ENCODE results near the gene USP54.

Gene USP54

GRCh38 chr10:73551515-73551914 lies 39.6 kb downstream of the USP54 start:
- DNase-seq (ENCODE audit: low read depth) = no peak
- no peak overlapping the region for H3K4me3 ChIP-seq (ENCODE audit: low read depth, low read length)

DNA sequence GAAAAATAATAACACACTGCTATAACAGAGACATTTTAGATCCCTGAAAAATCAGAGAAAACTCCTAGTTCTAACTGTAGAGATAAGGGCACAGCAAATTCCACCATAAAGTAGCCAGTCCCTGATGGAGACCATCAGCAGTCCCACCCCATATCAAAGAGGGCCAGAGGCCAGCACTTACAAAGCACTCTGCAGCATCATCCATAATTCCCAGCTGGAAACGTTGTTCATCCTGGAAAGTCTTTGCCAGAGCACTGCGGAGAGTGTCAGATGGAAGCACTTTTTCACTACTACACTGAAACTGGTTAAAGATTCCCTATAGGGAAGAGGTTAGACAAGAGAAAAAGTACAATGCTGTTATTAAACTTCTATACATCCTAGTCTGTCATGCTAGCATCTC lies 45.8 kb downstream of the USP54 start:
- H3K4me3 ChIP-seq (ENCODE audit: low read depth, low read length) = no peak overlapping the region
- DNase-seq (ENCODE audit: low read depth) = no peak

DNA sequence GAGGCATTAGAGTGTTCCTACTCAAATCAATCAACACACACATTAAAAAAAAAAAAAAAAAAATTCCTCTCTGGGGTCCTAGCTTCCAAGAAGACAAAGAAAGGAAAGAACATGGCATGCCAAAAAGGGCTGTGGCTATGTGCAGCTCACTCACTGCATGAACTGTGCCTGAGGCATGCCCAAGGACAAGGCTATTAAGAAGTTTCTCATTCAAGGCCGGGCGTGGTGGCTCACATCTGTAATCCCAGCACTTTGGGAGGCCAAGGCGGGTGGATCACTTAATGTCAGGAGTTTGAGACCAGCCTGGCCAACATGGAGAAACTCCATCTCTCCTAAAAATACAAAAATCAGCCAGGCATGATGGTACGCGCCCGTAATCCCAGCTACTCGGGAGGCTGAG lies 53.4 kb downstream of the USP54 start:
- DNase-seq (ENCODE audit: low read depth) = no peak
- no peak overlapping the region for H3K4me3 ChIP-seq (ENCODE audit: low read depth, low read length)

- DNase-seq (ENCODE audit: low read depth) = no peak
These were observed 53.9 kb downstream of the USP54 start for GRCh38 chr10:73537288-73537687.

DNA sequence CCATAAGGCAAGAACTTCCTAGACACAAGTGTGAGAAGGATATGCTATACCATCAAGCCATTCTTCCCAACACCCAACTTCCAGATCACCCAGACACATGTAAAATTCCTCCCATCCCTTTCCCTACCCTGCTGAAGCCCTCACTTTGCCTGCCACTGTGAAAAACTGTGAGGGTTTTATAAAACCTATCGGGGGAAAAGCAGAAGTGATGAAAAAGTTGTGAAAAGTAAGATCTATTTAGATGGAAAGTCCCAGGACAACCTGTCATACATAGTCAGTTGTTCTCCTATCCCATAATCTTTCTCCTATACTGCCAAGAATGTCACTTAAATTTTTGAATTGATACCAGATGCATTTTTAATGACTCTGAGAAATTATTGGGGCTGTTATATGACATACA lies 56.3 kb downstream of the USP54 start:
- no peak for DNase-seq (ENCODE audit: low read depth)
- H3K4me3 ChIP-seq (ENCODE audit: low read depth, low read length) = no peak overlapping the region

More at GRCh38 chr10:73537288-73537687, 53.9 kb downstream of the USP54 start:
- no peak overlapping the region for H3K4me3 ChIP-seq (ENCODE audit: low read depth, low read length)

DNA sequence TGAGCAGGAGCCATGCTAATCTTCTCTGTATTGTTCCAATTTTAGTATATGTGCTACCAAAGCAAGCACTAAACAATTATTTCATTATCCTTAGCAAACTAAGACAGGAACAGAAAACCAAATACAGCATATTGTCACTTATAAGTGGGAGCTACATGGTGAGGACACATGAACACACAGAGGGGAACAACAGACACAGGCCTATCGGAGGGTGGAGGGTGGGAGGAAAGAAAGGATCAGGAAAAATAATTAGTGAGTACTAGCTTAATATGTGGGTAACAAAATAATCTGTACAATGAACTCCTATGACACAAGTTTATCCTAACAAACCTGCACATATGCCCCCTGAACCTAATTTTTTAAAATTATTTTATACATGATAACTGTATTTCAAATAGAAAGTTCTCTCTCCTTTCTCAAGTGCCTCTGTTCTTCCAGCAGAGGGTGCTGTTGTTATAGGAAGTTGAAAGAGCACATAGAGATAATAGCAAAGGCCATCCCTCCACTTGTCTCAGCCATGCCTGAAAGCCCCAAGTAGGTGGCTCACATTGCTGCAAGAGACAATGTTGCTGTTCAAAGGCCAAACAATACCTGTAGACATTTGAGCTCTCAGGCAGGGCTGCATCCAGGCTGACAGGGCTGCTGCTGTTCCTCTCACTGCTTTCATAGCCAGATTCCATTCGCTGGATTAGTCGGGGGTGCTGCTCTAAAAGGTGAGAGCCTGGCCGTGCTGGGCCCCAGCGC lies 61.9 kb downstream of the USP54 start:
- H3K4me3 ChIP-seq (ENCODE audit: low read depth, low read length) = no peak overlapping the region
- peak; percentile 39 for DNase-seq (ENCODE audit: low read depth)

DNA sequence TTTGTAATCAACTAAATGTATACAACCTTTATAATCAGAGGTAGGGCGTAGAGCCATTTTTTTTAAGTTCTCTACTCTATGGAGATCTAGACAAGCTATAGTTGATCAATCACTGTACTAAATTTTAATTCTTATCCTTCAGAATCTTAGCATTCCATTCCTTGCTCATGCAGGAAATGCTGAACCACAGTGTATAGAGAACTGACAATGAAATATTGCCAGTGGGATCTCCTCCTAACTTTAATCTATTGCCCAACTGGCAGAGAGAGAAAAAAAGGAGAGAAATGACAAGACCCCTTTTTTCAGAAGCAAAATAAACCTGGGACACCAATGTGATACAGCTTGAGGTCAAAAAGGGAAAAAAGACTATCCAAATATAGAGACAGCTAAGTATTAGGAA lies 68.9 kb downstream of the USP54 start:
- DNase-seq (ENCODE audit: low read depth) = no peak
- no peak overlapping the region for H3K4me3 ChIP-seq (ENCODE audit: low read depth, low read length)

GRCh38 chr10:73519336-73519735 lies 71.8 kb downstream of the USP54 start:
- no peak for DNase-seq (ENCODE audit: low read depth)

GRCh38 chr10:73517166-73517888 lies 73.8 kb downstream of the USP54 start:
- no peak overlapping the region for H3K4me3 ChIP-seq (ENCODE audit: low read depth, low read length)
- DNase-seq (ENCODE audit: low read depth) = no peak

More at GRCh38 chr10:73519336-73519735, 71.8 kb downstream of the USP54 start:
- H3K4me3 ChIP-seq (ENCODE audit: low read depth, low read length) = no peak overlapping the region

DNA sequence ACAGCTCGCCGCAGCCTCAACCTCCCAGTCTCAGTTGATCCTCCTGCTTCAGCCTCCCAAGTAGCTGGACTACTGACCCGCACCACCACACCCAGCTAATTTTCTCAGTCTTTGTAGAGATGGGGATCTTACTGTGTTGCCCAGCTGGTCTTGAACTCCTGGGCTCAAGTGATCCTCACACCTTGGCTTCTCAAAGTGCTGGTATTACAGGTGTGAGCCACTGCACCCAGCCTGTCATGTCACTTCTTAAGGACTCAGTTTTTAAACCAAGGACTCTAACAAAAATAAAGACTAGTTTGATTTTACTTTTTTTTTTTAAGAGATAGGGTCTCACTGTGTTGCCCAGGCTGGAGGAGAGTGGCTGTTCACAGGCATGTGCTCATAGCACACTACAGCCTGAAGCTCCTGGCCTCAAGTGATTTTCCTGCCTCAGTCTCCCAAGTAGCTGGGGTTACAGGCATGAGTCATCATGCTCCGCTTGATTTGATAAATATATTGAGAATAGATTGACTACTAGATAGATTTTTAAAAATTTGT lies 78.9 kb downstream of the USP54 start:
- DNase-seq (ENCODE audit: low read depth) = no peak
- H3K4me3 ChIP-seq (ENCODE audit: low read depth, low read length) = no peak overlapping the region

DNA sequence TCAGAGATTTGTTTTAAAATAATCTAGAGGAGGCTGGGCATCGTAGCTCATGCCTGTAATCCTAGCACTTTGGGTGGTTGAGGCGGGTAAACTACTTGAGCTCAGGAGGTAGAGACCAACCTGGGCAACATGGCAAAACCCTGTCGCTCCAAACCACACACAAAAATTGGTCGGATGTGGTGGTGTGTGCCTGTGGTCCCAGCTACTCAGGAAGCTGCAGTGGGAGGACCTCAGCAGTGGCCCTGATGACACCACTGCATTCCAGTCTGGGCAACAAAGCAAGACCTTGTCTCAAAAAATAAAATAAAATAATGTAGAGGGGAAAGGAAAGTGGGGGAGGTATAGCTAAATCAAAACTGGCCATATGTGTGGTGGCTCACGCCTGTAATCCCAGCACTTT lies 81.4 kb downstream of the USP54 start:
- no peak for DNase-seq (ENCODE audit: low read depth)
- H3K4me3 ChIP-seq (ENCODE audit: low read depth, low read length) = no peak overlapping the region

- DNase-seq (ENCODE audit: low read depth) = no peak
- H3K4me3 ChIP-seq (ENCODE audit: low read depth, low read length) = no peak overlapping the region
These were observed 84.7 kb downstream of the USP54 start for GRCh38 chr10:73506491-73506890.

DNA sequence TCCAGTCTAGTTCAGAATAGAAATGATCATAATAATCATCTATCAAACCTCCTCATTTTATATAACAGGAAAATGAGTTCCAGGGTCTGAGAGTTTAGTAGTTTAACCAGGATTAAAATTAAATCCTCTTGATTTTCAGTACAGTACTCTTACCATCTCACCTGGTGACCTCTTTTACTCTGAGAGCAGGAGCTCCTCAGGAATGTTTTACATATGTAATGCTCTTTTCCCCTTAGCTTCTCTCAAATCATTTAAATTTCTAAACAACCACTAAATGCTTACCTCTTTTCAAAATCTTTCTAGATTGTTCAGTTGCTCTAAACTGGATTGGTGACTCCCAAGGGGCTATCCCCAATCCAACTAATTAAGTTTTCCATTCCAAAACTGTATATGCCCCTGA lies 85.1 kb downstream of the USP54 start:
- H3K4me3 ChIP-seq (ENCODE audit: low read depth, low read length) = no peak overlapping the region
- DNase-seq (ENCODE audit: low read depth) = no peak

DNA sequence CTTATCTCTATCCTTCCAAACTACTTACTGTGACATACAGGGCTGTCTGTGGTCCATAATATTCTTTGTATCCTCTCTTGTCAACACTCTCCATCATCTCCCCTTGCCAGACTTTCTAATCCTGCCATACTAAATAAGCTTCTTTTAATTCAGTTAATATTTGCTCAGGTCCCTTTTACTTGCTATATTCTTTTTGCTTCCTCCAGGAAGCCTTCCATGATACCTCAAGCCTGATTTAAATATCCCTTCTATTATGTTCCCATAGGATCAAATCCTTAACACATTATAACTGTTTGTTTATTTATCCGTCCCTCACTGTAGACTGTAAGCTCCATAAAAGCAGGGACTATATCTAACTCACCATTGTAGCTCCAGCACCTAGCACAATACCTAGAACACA lies 88.1 kb downstream of the USP54 start:
- H3K4me3 ChIP-seq (ENCODE audit: low read depth, low read length) = no peak overlapping the region
- DNase-seq (ENCODE audit: low read depth) = no peak

DNA sequence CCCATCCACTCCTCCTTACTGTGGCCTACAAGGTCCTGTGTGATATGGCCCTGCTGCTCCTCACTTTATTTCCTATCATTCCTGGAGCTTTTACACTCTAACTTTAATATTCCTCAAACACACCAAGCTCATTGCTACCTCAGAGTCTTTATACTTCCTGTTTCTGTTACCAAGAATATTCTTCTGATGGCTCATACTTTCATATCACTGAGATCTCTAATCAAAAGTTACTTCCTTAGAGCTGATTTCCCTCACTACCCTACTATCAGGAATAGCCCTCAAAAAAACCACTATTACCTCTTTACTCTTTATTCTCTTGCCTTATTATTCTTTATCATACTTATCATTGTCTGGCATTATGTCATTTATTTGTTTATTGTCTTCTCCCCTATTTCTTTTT lies 89.5 kb downstream of the USP54 start:
- no peak overlapping the region for H3K4me3 ChIP-seq (ENCODE audit: low read depth, low read length)
- DNase-seq (ENCODE audit: low read depth) = no peak

DNA sequence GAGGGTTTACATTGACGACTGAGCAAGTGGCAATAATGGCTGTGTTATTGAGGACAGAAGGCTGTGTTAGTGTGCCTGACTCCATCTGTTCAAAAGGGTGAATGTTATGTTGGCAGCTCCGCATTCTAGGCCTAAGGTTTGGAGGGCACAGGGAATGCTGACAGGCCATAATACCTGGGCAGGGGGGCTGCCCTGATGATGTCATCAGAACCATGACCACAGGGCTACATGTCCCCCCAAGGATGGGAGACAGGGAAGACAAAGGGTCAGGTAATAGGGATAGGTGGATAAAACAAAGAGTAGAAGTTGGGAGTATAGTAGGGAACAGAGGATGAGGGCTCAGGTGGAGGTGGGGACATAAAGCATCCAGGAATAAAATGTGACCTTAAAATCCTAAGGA lies 93.5 kb downstream of the USP54 start:
- no peak overlapping the region for H3K4me3 ChIP-seq (ENCODE audit: low read depth, low read length)
- no peak for DNase-seq (ENCODE audit: low read depth)

GRCh38 chr10:73495884-73496674 lies 95.1 kb downstream of the USP54 start, which contains the start of gene PPP3CB:
Gene PPP3CB, minus strand, starts transcription at chr10:73496024. Its CDS starts 135 bp downstream, at chr10:73495889.
- DNase-seq (ENCODE audit: low read depth) = peak; percentile 93

GRCh38 chr10:73495226-73495883 lies 95.8 kb downstream of the USP54 start:
- peak overlapping the region; percentile 84 for H3K4me3 ChIP-seq (ENCODE audit: low read depth, low read length)
- DNase-seq (ENCODE audit: low read depth) = peak; percentile 43

More at GRCh38 chr10:73495884-73496674, 95.1 kb downstream of the USP54 start, which contains the start of gene PPP3CB:
- peak within 1 kb of the TSS; percentile 84 for H3K4me3 ChIP-seq (ENCODE audit: low read depth, low read length)

- no peak for DNase-seq (ENCODE audit: low read depth)
- H3K4me3 ChIP-seq (ENCODE audit: low read depth, low read length) = peak overlapping the region; percentile 84
These were observed 96.3 kb downstream of the USP54 start for GRCh38 chr10:73494877-73495225.
